Esophagus muscularis mucosa (tissue), 4 donors: ENCODE results near the gene TMED5. TPM values are rescaled to one million over a fixed set of nuclear protein-coding genes. Genes with fewer than 3 reads are reported as not detected.
"Not testable (repeated sequence)": the region's sequence is repeated elsewhere in the genome, so short reads cannot be mapped to it uniquely, and the experiment has no call there.

Source experiments
- DNase-seq: peaks from one replicate; pipeline ENCODE4 v3.0.0-alpha.2; 2017; ENCODE audit errors: extremely low spot score
- H3K27ac ChIP-seq, 4 donors: fragments of 200-600 bp; sonication (generic); replicated peaks in 1 of 4; 1 replicate in 3 of 4; 2 replicates in 1 of 4; pipeline ENCODE4 v1.5.1; 2016 to 2019; ENCODE audit warnings: mild to moderate bottlenecking in 1 of 4
- H3K27me3 ChIP-seq, 4 donors: fragments of 200-600 bp; sonication (generic); one replicate each; pipeline versions ENCODE4 v1.5.1 to v1.6.0; 2016 to 2019
- H3K36me3 ChIP-seq, 4 donors: fragments of 200-600 bp; sonication (generic); one replicate each; pipeline ENCODE4 v1.5.1; 2016 to 2019
- H3K4me1 ChIP-seq, 4 donors: fragments of 200-600 bp; sonication (generic); one replicate each; pipeline ENCODE4 v1.5.1; 2016 to 2019
- H3K4me3 ChIP-seq, 4 donors: fragments of 200-600 bp; sonication (generic); 1 replicate in 2 of 4; 2 replicates in 2 of 4; pipeline ENCODE4 v1.5.1; 2016 to 2019; ENCODE audit warnings: mild to moderate bottlenecking in 4 of 4, moderate library complexity in 1 of 4
- H3K9me3 ChIP-seq, 4 donors: fragments of 200-600 bp; sonication (generic); 1 replicate in 3 of 4; 2 replicates in 1 of 4; pipeline ENCODE4 v1.5.1; 2016 to 2019
- EP300 ChIP-seq: sonication (generic); formaldehyde crosslinking; IDR thresholded peaks from one replicate; pipeline ENCODE4 v1.6.1; 2017; ENCODE audit warnings: antibody characterized with exemption
- POLR2A ChIP-seq: fragments of 450-650 bp; IDR thresholded peaks from one replicate; pipeline ENCODE4 v1.6.1; 2017; ENCODE audit warnings: antibody characterized with exemption, moderate library complexity, mild to moderate bottlenecking, low read depth
- POLR2AphosphoS5 ChIP-seq, 2 donors: sonication (generic); formaldehyde crosslinking; IDR thresholded peaks; one replicate each; pipeline ENCODE4 v1.6.1; 2017; ENCODE audit warnings: antibody characterized with exemption in 2 of 2
- WGBS: methylation state at CpG from one replicate; pipeline ENCODE4 v1.1.5; 2018; 5-methylcytosine and 5-hydroxymethylcytosine counted together
- intact Hi-C: fragments of 100-400 bp; cut with DNase I; formaldehyde crosslinking; loops from one replicate; pipeline ENCODE4 v1.15.1; 2023
- total RNA-seq, 4 donors: library from RNA; depleted of rRNA; stranded (reverse); fragments of >200 nt; gene quantifications; one replicate each; pipeline versions ENCODE4 v1.1.0 to v1.2.1, GENCODE V29; 2016
- TF ChIP-seq, protein P1 (sequence below), 3 experiments: fragments of 200-600 bp in 2 of 3; fragments of 450-650 bp in 1 of 3; sonication (generic) in 2 of 3; IDR thresholded peaks; one replicate each; pipeline ENCODE4 v1.5.1; 2017 to 2019; ENCODE audit warnings: antibody characterized with exemption in 3 of 3, mild to moderate bottlenecking in 2 of 3, moderate library complexity in 1 of 3

Gene TMED5
- total RNA-seq, 4 donors from 2014 or later = 45.7 to 72.6 (median 59.2) TPM

DNA sequence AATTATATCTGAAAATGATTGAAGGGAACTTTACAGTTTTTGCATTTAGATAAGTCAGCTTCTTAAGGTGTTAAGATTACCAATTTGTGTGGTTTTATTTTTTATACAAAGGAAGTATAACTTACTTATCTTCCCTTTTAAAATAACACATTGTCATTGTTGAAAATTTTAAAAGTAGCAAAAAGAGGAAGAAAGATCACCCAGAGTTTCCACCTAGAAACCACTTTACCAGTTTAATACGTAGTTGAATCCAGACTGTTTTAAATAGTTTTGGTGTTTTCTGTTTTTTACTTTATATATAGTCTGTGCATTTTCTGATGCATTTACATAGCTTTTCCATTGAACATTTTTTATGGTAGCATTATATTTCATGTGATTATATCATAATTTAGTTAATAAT lies 6.5 kb upstream of the TMED5 start:
- H3K27me3 ChIP-seq = no peaks in the 10 kb centered on the region
- H3K4me3 ChIP-seq = no peak overlapping the region
- H3K27ac ChIP-seq = no peak overlapping the region
- intact Hi-C loops = loop anchor here (10.0 kb wide), 1 partner anchor 158 kb away; the partner anchor contains the start of gene DR1
- H3K9me3 ChIP-seq = no peaks in the 10 kb centered on the region
- TF ChIP-seq POLR2A (no peak), POLR2AphosphoS5 (IDR thresholded peaks at IDR 0.05) (no peak), EP300 (no peak)
- TF ChIP-seq, protein P1, sequence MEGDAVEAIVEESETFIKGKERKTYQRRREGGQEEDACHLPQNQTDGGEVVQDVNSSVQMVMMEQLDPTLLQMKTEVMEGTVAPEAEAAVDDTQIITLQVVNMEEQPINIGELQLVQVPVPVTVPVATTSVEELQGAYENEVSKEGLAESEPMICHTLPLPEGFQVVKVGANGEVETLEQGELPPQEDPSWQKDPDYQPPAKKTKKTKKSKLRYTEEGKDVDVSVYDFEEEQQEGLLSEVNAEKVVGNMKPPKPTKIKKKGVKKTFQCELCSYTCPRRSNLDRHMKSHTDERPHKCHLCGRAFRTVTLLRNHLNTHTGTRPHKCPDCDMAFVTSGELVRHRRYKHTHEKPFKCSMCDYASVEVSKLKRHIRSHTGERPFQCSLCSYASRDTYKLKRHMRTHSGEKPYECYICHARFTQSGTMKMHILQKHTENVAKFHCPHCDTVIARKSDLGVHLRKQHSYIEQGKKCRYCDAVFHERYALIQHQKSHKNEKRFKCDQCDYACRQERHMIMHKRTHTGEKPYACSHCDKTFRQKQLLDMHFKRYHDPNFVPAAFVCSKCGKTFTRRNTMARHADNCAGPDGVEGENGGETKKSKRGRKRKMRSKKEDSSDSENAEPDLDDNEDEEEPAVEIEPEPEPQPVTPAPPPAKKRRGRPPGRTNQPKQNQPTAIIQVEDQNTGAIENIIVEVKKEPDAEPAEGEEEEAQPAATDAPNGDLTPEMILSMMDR (IDR thresholded peaks at IDR 0.05) = no peak
- H3K36me3 ChIP-seq = no peaks in the 10 kb centered on the region
- no peak for DNase-seq
- no peaks in the 10 kb centered on the region for H3K4me1 ChIP-seq
- whole genome bisulfite sequencing = 79% methylated on average over 1 of the region's 1 CpG

DNA sequence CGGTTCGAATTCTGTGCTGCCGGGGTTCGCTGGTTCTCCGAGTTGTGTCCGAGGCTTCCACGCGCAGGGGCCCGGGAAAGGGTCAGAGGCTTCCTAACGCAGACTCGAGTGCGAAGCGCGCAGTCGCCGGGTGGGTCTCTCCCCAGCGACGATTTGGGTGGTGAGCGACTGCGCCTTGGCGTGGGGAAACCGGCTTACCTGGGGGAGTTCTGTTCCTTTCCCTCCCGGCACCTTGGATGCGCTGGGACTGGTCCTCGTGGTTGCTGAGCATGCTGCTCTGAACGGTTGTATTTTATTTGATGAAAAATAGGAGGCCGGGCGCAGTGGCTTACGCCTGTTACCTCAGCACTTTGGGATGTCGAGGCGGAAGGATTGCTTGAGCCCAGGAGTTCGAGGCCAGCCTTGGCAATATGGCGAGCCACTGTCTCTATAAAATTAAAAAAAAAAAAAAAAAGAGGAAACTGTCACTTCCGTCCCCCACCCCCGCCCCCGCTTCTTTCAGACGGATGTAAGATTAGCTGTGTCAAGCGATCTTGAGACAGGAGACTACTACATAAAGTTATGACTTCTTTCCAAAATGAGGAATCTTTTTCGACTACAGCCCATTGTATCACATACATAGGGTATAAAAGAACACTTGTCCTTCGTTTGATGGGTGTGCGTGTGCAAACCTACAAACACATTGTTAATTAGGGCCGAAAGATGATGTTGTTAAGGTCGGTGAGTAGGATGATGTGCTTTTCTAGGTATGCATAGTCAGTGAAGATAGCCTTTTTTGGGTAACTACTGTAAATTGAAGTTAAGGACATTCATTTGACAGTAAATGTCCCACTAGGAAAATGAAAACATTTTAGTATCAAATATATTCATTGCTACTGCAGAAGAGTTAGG lies 755 bp upstream of the TMED5 start, which contains the start of gene CCDC18:
Gene CCDC18 (plus strand): TSS at position 2 of the 891 bp plus-strand sequence. CDS start 2,638 bp downstream, outside the sequence.
- Histone ChIP-seq H3K4me3 (peak within 1 kb of the TSS; percentile 72 to 93 (median 87)), H3K9me3 (no peaks in the 10 kb centered on the region), H3K4me1 (peaks cover 18 to 40% (median 39%) of the 10 kb centered on the region in 4 donors), H3K27me3 (no peaks in the 10 kb centered on the region), H3K27ac (peak within 1 kb of the TSS; percentile 95 to 100 (median 100)), H3K36me3 (peaks cover 0 to under 1% (median 0%) of the 10 kb centered on the region in 4 donors)
- intact Hi-C loops = loop anchor here (5.0 to 10.0 kb wide), 2 partner anchors 99 to 164 kb away; partner anchors contain the start of gene DR1
- 3% methylated on average over 34 of the region's 43 CpGs for WGBS
- TF ChIP-seq POLR2AphosphoS5 (IDR thresholded peaks at IDR 0.05) = no peak
- TF ChIP-seq, protein P1 (IDR thresholded peaks at IDR 0.05) = no peak
- TF ChIP-seq POLR2A = no peak
- no peak for TF ChIP-seq EP300
- DNase-seq = no peak

DNA sequence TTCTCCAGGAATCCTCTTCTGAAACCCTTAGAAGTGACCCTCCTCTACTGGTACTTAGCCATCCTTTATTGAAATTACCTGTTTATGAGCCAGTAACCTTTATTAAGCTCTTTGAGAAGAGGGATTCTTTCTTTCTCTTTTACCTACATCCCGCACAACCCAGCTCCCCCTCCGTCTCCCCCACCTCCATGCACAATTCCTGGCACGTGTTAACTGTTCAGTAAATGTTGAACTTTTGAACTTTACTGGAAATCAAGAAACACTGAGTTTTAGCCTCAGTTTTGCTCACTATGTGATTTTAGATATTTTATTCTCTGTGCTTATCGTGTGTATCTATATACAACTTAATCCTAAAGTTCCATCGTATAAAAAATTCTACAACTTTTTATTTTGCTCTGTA lies 1.8 kb downstream of the TMED5 start:
- Histone ChIP-seq H3K4me1 (peaks cover 22 to 59% (median 47%) of the 10 kb centered on the region in 4 donors), H3K36me3 (peaks cover 0 to 9% (median 0%) of the 10 kb centered on the region in 4 donors), H3K9me3 (no peaks in the 10 kb centered on the region), H3K27me3 (no peaks in the 10 kb centered on the region), H3K27ac (peak overlapping the region in 3 of 4 donors; percentile 99 to 100 (median 100)), H3K4me3 (peak overlapping the region; percentile 72 to 93 (median 87))
- no peak for TF ChIP-seq EP300
- TF ChIP-seq POLR2AphosphoS5 (IDR thresholded peaks at IDR 0.05) = no peak
- no peak for TF ChIP-seq POLR2A
- TF ChIP-seq, protein P1 (IDR thresholded peaks at IDR 0.05) = no peak
- 32% methylated on average over 5 of the region's 5 CpGs for WGBS
- DNase-seq = no peak
- intact Hi-C loops = no loop called here

DNA sequence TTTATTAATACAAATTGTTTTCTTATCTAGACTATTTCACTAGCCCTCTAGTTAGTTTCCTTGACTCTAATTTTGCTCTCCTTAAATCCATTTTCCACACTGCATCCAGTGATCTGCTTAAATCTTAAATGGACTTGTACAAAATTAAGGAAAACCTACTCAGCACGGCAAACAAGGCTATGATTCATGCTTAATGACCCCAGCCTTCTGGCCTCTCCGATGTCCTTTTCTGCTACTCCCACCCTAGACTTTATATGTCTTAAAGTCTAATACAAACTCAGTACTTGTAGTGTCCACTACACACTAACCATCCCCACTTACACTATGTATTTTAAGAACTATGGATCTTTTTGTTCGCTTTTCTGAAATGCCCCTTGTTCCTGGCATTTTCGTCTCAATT lies 2.2 kb downstream of the TMED5 start:
- TF ChIP-seq POLR2A (no peak), POLR2AphosphoS5 (IDR thresholded peaks at IDR 0.05) (no peak), EP300 (no peak)
- TF ChIP-seq, protein P1 (IDR thresholded peaks at IDR 0.05) = no peak
- peaks cover 0 to 9% (median 0%) of the 10 kb centered on the region in 4 donors for H3K36me3 ChIP-seq
- no peaks in the 10 kb centered on the region for H3K27me3 ChIP-seq
- no peaks in the 10 kb centered on the region for H3K9me3 ChIP-seq
- H3K27ac ChIP-seq = peak overlapping the region in 3 of 4 donors; percentile 35 to 100 (median 99)
- DNase-seq = no peak
- intact Hi-C loops = no loop called here
- H3K4me1 ChIP-seq = peaks cover 24 to 63% (median 51%) of the 10 kb centered on the region in 4 donors
- 34% methylated on average over 4 of the region's 4 CpGs for WGBS
- H3K4me3 ChIP-seq = peak overlapping the region; percentile 72 to 93 (median 87)

- DNase-seq, H3K27me3 ChIP-seq, H3K9me3 ChIP-seq, H3K36me3 ChIP-seq, intact Hi-C loops, H3K27ac ChIP-seq, H3K4me3 ChIP-seq: not testable (repeated sequence)
- H3K4me1 ChIP-seq = peaks cover 31 to 76% (median 61%) of the 10 kb centered on the region in 4 donors
- 99% methylated on average over 3 of the region's 3 CpGs for WGBS
These were observed 5.6 kb downstream of the TMED5 start for GRCh38 chr1:93174638-93175037.
